ENCODE measurements around the gene CARS2. TPM values are rescaled to one million over a fixed set of nuclear protein-coding genes. Genes with fewer than 3 reads are reported as not detected.
"Not testable (repeated sequence)": the region's sequence is repeated elsewhere in the genome, so short reads cannot be mapped to it uniquely, and the experiment has no call there.

Gene CARS2
- total RNA-seq, 2 experiments from 2014 or later: 51.8 to 53.5 TPM

- CTCF ChIA-PET: no interaction called here
- Mint-ChIP-seq H3K36me3 (ENCODE audit: low read depth) (peaks cover 54% of the 10 kb centered on the region), H3K27me3 (no peaks in the 10 kb centered on the region), H3K27ac (no peak overlapping the region), H3K4me3 (no peak overlapping the region), H3K4me1 (no peaks in the 10 kb centered on the region), H3K9me3 (no peaks in the 10 kb centered on the region)
- no peak for DNase-seq
- POLR2A ChIA-PET: no interaction called here
These were observed 68.6 kb downstream of the CARS2 start for GRCh38 chr13:110637275-110637674.

GRCh38 chr13:110636701-110637201 lies 69.2 kb downstream of the CARS2 start:
- CTCF ChIA-PET: no interaction called here
- H3K27me3 Mint-ChIP-seq: no peaks in the 10 kb centered on the region
- H3K4me3 Mint-ChIP-seq: no peak overlapping the region
- no peak overlapping the region for H3K27ac Mint-ChIP-seq
- POLR2A ChIA-PET: no interaction called here
- no peak for DNase-seq
- peaks cover 2% of the 10 kb centered on the region for H3K4me1 Mint-ChIP-seq
- no peaks in the 10 kb centered on the region for H3K9me3 Mint-ChIP-seq
- peaks cover 58% of the 10 kb centered on the region for H3K36me3 Mint-ChIP-seq (ENCODE audit: low read depth)

- CTCF ChIA-PET: interaction anchor here (0.5 kb wide), 1 partner anchor 50 kb away, joined by 3 read pairs; no protein-coding TSS in a partner anchor
- peaks cover 62% of the 10 kb centered on the region for H3K36me3 Mint-ChIP-seq (ENCODE audit: low read depth)
- no peaks in the 10 kb centered on the region for H3K9me3 Mint-ChIP-seq
- H3K27ac Mint-ChIP-seq: no peak overlapping the region
- POLR2A ChIA-PET: interaction anchor here (0.9 kb wide), 1 partner anchor 21 kb away, joined by 3 read pairs; the partner anchor contains the start of gene NAXD
- no peaks in the 10 kb centered on the region for H3K27me3 Mint-ChIP-seq
- H3K4me3 Mint-ChIP-seq: no peak overlapping the region
- H3K4me1 Mint-ChIP-seq: peaks cover 2% of the 10 kb centered on the region
- no peak for DNase-seq
These were observed 69.9 kb downstream of the CARS2 start for GRCh38 chr13:110636053-110636475.

GRCh38 chr13:110635405-110636002 lies 70.4 kb downstream of the CARS2 start:
- Mint-ChIP-seq H3K27ac (no peak overlapping the region), H3K36me3 (ENCODE audit: low read depth) (peaks cover 63% of the 10 kb centered on the region), H3K9me3 (no peaks in the 10 kb centered on the region), H3K4me3 (no peak overlapping the region), H3K4me1 (peaks cover 8% of the 10 kb centered on the region), H3K27me3 (no peaks in the 10 kb centered on the region)
- ChIA-PET POLR2A (interaction anchor here (0.9 kb wide), 1 partner anchor 20 kb away, joined by 3 read pairs; the partner anchor contains the start of gene NAXD), CTCF (interaction anchor here (0.5 kb wide), 1 partner anchor 51 kb away, joined by 3 read pairs; no protein-coding TSS in a partner anchor)
- no peak for DNase-seq

- no peak overlapping the region for H3K4me3 Mint-ChIP-seq
- peaks cover 17% of the 10 kb centered on the region for H3K4me1 Mint-ChIP-seq
- DNase-seq: no peak
- no peak overlapping the region for H3K27ac Mint-ChIP-seq
- H3K27me3 Mint-ChIP-seq: no peaks in the 10 kb centered on the region
- POLR2A ChIA-PET: no interaction called here
- H3K36me3 Mint-ChIP-seq (ENCODE audit: low read depth): peaks cover 56% of the 10 kb centered on the region
- CTCF ChIA-PET: no interaction called here
- no peaks in the 10 kb centered on the region for H3K9me3 Mint-ChIP-seq
These were observed 71.4 kb downstream of the CARS2 start for GRCh38 chr13:110634558-110634957.

- Mint-ChIP-seq H3K4me3 (no peak overlapping the region), H3K27ac (no peak overlapping the region), H3K36me3 (ENCODE audit: low read depth) (peaks cover 49% of the 10 kb centered on the region), H3K4me1 (peaks cover 24% of the 10 kb centered on the region), H3K27me3 (no peaks in the 10 kb centered on the region), H3K9me3 (no peaks in the 10 kb centered on the region)
- DNase-seq: no peak
- POLR2A ChIA-PET: no interaction called here
- CTCF ChIA-PET: no interaction called here
These were observed 72.1 kb downstream of the CARS2 start for GRCh38 chr13:110633776-110634175.

GRCh38 chr13:110632255-110632654 lies 73.7 kb downstream of the CARS2 start:
- H3K4me3 Mint-ChIP-seq, H3K9me3 Mint-ChIP-seq, DNase-seq, H3K27me3 Mint-ChIP-seq, POLR2A ChIA-PET, H3K27ac Mint-ChIP-seq: not testable (repeated sequence)
- H3K36me3 Mint-ChIP-seq (ENCODE audit: low read depth): peaks cover 56% of the 10 kb centered on the region
- CTCF ChIA-PET: interaction anchor here (1.1 kb wide), 1 partner anchor 14 kb away, joined by 3 read pairs; no protein-coding TSS in a partner anchor
- peaks cover 29% of the 10 kb centered on the region for H3K4me1 Mint-ChIP-seq

- Mint-ChIP-seq H3K9me3 (no peaks in the 10 kb centered on the region), H3K27ac (peak overlapping the region; percentile 51), H3K4me3 (no peak overlapping the region), H3K36me3 (ENCODE audit: low read depth) (peaks cover 51% of the 10 kb centered on the region), H3K27me3 (no peaks in the 10 kb centered on the region), H3K4me1 (peaks cover 31% of the 10 kb centered on the region)
- ChIA-PET POLR2A (interaction anchor here (1.0 to 1.9 kb wide), 2 partner anchors 10 to 14 kb away, joined by 3 to 7 read pairs; no protein-coding TSS in a partner anchor), CTCF (interaction anchor here (0.9 to 1.8 kb wide), 3 partner anchors 10 to 175 kb away, joined by 3 to 5 read pairs (median 4); no protein-coding TSS in a partner anchor)
- no peak for DNase-seq
These were observed 75.3 kb downstream of the CARS2 start for GRCh38 chr13:110630566-110631119.

- H3K4me3 Mint-ChIP-seq: no peak overlapping the region
- H3K4me1 Mint-ChIP-seq: peaks cover 31% of the 10 kb centered on the region
- DNase-seq: peak; percentile 69
- peak overlapping the region; percentile 51 for H3K27ac Mint-ChIP-seq
- no peaks in the 10 kb centered on the region for H3K27me3 Mint-ChIP-seq
- POLR2A ChIA-PET: interaction anchor here (0.6 to 1.9 kb wide), 3 partner anchors 11 to 739 kb away, joined by 3 to 7 read pairs (median 3); no protein-coding TSS in a partner anchor
- CTCF ChIA-PET: interaction anchor here (1.1 to 1.8 kb wide), 2 partner anchors 12 to 174 kb away, joined by 3 to 5 read pairs; no protein-coding TSS in a partner anchor
- H3K36me3 Mint-ChIP-seq (ENCODE audit: low read depth): peaks cover 47% of the 10 kb centered on the region
- H3K9me3 Mint-ChIP-seq: no peaks in the 10 kb centered on the region
These were observed 76.2 kb downstream of the CARS2 start for GRCh38 chr13:110629735-110630134.

GRCh38 chr13:110628952-110629701 lies 76.8 kb downstream of the CARS2 start:
- no peak for DNase-seq
- H3K9me3 Mint-ChIP-seq: no peaks in the 10 kb centered on the region
- POLR2A ChIA-PET: interaction anchor here (0.6 to 1.9 kb wide), 2 partner anchors 12 to 740 kb away, joined by 3 to 7 read pairs; no protein-coding TSS in a partner anchor
- peaks cover 41% of the 10 kb centered on the region for H3K36me3 Mint-ChIP-seq (ENCODE audit: low read depth)
- H3K4me3 Mint-ChIP-seq: no peak overlapping the region
- H3K4me1 Mint-ChIP-seq: peaks cover 31% of the 10 kb centered on the region
- no peak overlapping the region for H3K27ac Mint-ChIP-seq
- CTCF ChIA-PET: interaction anchor here (1.1 to 1.8 kb wide), 2 partner anchors 11 to 174 kb away, joined by 3 to 5 read pairs; no protein-coding TSS in a partner anchor
- H3K27me3 Mint-ChIP-seq: no peaks in the 10 kb centered on the region

- H3K4me3 Mint-ChIP-seq: no peak overlapping the region
- H3K9me3 Mint-ChIP-seq: no peaks in the 10 kb centered on the region
- ChIA-PET POLR2A (no interaction called here), CTCF (no interaction called here)
- no peak for DNase-seq
- peaks cover 39% of the 10 kb centered on the region for H3K36me3 Mint-ChIP-seq (ENCODE audit: low read depth)
- H3K27ac Mint-ChIP-seq: no peak overlapping the region
- peaks cover 31% of the 10 kb centered on the region for H3K4me1 Mint-ChIP-seq
- no peaks in the 10 kb centered on the region for H3K27me3 Mint-ChIP-seq
These were observed 77.5 kb downstream of the CARS2 start for GRCh38 chr13:110628477-110628793.

- Mint-ChIP-seq H3K27me3 (no peaks in the 10 kb centered on the region), H3K27ac (no peak overlapping the region), H3K36me3 (ENCODE audit: low read depth) (peaks cover 40% of the 10 kb centered on the region), H3K9me3 (no peaks in the 10 kb centered on the region), H3K4me3 (no peak overlapping the region), H3K4me1 (peaks cover 31% of the 10 kb centered on the region)
- DNase-seq: no peak
- CTCF ChIA-PET: no interaction called here
- POLR2A ChIA-PET: no interaction called here
These were observed 78.0 kb downstream of the CARS2 start for GRCh38 chr13:110627761-110628476.
